AG04449 (cell line): ENCODE results near the gene CHCHD10.

Source experiments
- CTCF ChIA-PET: fragments of 350-600 bp; formaldehyde crosslinking; extraction: SDS; loops from one replicate; lab custom pipeline; 2021; ENCODE audit warnings: antibody characterized with exemption; lab: Yijun Ruan, JAX
- POLR2A ChIA-PET: fragments of 400-600, 350-600 bp; formaldehyde crosslinking; extraction: SDS; loops from one replicate; lab custom pipeline; 2020; ENCODE audit warnings: antibody characterized with exemption, inconsistent platforms; lab: Yijun Ruan, JAX
- DNase-seq: peaks from one replicate; pipeline ENCODE4 v3.0.0-alpha.2; 2010; ENCODE audit warnings: low read depth, low spot score
- H3K4me3 ChIP-seq: 2 replicates; pipeline ENCODE4 v1.5.1; 2011; ENCODE audit warnings: low read depth, mild to moderate bottlenecking, control low read depth, low read length
- TF ChIP-seq, protein P1 (sequence below): IDR thresholded peaks from one replicate; pipeline ENCODE4 v1.5.1; 2011; ENCODE audit warnings: mild to moderate bottlenecking, moderate library complexity, low read length, control low read depth, inconsistent platforms; ENCODE audit not compliant: insufficient read depth; ENCODE audit errors: missing control alignments

Gene CHCHD10

GRCh38 chr22:23781065-23781464 is 13.3 kb upstream of the CHCHD10 start:
- ChIA-PET POLR2A (interaction anchor here (1.0 kb wide), 1 partner anchor 9 kb away, joined by 3 read pairs; the partner anchor contains the start of gene MMP11), CTCF (interaction anchor here (1.0 to 2.5 kb wide), 4 partner anchors 10 to 68 kb away, joined by 4 to 11 read pairs (median 8); no protein-coding TSS in a partner anchor)

GRCh38 chr22:23780146-23780748 is 12.5 kb upstream of the CHCHD10 start:
- POLR2A ChIA-PET = no interaction called here
- no peak for DNase-seq
- CTCF ChIA-PET = interaction anchor here (1.0 to 2.5 kb wide), 3 partner anchors 9 to 70 kb away, joined by 4 to 11 read pairs (median 5); no protein-coding TSS in a partner anchor
- H3K4me3 ChIP-seq = no peak overlapping the region
- TF ChIP-seq, protein P1, sequence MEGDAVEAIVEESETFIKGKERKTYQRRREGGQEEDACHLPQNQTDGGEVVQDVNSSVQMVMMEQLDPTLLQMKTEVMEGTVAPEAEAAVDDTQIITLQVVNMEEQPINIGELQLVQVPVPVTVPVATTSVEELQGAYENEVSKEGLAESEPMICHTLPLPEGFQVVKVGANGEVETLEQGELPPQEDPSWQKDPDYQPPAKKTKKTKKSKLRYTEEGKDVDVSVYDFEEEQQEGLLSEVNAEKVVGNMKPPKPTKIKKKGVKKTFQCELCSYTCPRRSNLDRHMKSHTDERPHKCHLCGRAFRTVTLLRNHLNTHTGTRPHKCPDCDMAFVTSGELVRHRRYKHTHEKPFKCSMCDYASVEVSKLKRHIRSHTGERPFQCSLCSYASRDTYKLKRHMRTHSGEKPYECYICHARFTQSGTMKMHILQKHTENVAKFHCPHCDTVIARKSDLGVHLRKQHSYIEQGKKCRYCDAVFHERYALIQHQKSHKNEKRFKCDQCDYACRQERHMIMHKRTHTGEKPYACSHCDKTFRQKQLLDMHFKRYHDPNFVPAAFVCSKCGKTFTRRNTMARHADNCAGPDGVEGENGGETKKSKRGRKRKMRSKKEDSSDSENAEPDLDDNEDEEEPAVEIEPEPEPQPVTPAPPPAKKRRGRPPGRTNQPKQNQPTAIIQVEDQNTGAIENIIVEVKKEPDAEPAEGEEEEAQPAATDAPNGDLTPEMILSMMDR = no peak

More at GRCh38 chr22:23781065-23781464, 13.3 kb upstream of the CHCHD10 start:
- no peak for DNase-seq
- TF ChIP-seq, protein P1 = no peak
- H3K4me3 ChIP-seq = no peak overlapping the region

DNA sequence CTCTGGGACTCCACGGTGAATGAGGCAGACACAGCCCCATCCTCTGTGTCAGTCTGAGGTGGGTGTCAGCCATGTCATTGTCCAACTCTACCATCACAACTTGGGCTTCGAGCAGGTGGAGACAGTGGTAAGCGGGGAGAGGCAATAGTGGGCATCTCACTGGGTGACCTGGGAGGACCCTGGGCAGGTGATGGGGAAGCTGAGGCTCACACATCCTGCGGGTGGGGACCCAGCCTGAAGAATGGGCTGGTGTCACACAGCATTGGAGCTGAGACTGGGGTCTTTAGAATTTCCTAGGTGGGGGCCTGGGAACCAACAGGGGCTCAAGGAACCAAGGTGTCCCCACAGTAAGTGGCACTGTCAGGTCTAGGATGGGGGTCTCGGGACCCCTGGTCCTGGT is 12.0 kb upstream of the CHCHD10 start:
- no peak overlapping the region for H3K4me3 ChIP-seq
- CTCF ChIA-PET = interaction anchor here (1.6 kb wide), 1 partner anchor 70 kb away, joined by 5 read pairs; no protein-coding TSS in a partner anchor
- TF ChIP-seq, protein P1 = no peak
- DNase-seq = no peak
- POLR2A ChIA-PET = no interaction called here

DNA sequence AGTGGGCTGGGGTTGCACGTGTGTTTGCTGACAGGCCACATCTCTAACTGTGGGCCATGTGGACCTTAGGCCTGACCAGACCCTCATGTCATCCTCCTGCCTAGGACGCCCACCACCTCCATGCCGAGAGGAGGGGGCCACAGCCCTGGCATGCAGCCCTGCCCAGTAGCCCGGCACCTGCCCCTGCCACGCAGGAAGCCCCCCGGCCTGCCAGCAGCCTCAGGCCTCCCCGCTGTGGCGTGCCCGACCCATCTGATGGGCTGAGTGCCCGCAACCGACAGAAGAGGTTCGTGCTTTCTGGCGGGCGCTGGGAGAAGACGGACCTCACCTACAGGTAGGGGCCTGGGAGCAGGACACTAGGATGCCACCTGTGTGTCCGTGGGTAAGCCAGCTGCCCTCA is 11.3 kb upstream of the CHCHD10 start:
- no peak for DNase-seq
- ChIA-PET CTCF (interaction anchor here (1.6 to 2.5 kb wide), 2 partner anchors 12 to 71 kb away, joined by 5 to 11 read pairs; partner anchors contain the start of gene CHCHD10), POLR2A (no interaction called here)
- H3K4me3 ChIP-seq = no peak overlapping the region
- TF ChIP-seq, protein P1 = no peak

DNA sequence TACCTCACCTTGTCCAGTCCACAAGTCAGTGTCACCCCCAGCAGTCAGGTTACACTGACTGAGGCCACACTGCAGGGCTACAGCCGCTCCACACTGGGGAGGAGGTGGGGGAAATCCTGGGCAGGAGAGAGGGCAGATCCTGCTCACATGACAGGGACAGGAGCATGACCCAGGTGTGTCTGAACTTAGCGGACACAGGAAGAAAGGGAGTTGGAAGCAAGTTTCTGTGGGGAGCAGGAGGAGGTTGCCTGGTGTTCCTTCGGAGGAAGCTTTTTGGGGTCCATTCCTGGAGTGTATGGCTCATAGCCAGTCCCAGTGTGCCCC is 10.8 kb upstream of the CHCHD10 start:
- POLR2A ChIA-PET = no interaction called here
- no peak for DNase-seq
- TF ChIP-seq, protein P1 = no peak
- CTCF ChIA-PET = interaction anchor here (1.2 to 17.1 kb wide), 5 partner anchors 10 to 79 kb away, joined by 3 to 387 read pairs (median 5); partner anchors contain the start of genes CHCHD10 and SLC2A11
- H3K4me3 ChIP-seq = no peak overlapping the region

DNA sequence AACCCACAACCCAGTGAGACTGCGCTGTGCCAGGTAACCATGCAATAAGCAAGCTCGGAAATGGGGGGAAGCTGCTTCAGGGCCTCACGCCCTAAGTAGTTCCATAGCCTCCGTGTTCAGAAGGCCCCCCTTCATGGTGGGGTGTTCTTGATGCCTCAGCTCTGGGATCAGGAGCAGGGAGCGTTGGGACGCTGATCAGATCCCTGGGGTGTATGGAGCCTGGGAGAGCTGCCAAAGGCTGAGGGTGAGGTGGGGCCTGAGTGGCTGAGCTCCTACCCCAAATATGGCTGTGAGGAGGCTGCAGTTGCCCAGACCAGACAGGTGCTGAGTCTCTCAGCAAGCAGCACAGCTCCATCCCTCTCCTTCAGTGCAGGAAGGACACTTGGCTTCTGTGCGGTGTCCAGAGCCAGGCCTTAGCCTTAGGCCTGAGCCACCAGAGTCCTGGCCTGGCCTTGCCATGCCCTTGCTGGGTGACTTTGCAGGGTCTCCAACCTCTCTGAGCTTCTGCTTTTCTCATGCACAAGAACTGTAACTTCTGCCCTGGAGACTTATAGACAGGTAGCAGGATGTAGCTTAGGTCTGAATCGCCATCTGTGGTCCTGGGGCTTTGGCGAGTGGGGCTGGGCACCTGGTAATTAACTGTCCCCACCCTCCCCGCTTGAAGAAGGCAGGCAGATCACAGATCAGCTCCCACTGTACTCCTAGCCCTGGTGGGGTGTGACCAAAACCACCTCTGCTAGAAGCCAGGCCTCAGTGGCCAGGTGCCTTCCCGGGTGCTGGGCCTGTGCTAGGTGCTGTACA is 10.2 kb upstream of the CHCHD10 start:
- TF ChIP-seq, protein P1 = no peak
- POLR2A ChIA-PET = interaction anchor here (0.7 kb wide), 1 partner anchor 116 kb away, joined by 3 read pairs; the partner anchor contains the start of gene MIF
- DNase-seq = no peak
- CTCF ChIA-PET = interaction anchor here (1.2 to 17.1 kb wide), 4 partner anchors 9 to 80 kb away, joined by 3 to 387 read pairs (median 8); partner anchors contain the start of genes CHCHD10 and SLC2A11
- no peak overlapping the region for H3K4me3 ChIP-seq
